HepG2 (cell line): ENCODE measurements around the gene ATP13A2. TPM values are rescaled to one million over a fixed set of nuclear protein-coding genes. Genes with fewer than 3 reads are reported as not detected.

Experiments
- ATAC-seq: fragments of 200-7000 bp; cut with Tn5 transposase; 3 replicates; pipeline ENCODE4 v1.9.1; 2020; ENCODE audit warnings: mild to moderate bottlenecking, moderate library complexity
- BruUV-seq: library from RNA; stranded (reverse); fragments of 400-500 nt; replicated peaks from 2 replicates; lab custom pipeline; 2021; lab: Mats Ljungman, UMichigan
- CTCF ChIA-PET: fragments of 300-600 bp; formaldehyde crosslinking; extraction: SDS; loops from one replicate; lab custom pipeline; 2021; ENCODE audit warnings: low total read pairs, inconsistent platforms, low intra/inter-chr PET ratio; lab: Yijun Ruan, JAX
- POLR2A ChIA-PET: fragments of 350-600 bp; sonication (Branson Sonifier 250); formaldehyde crosslinking; loops from one replicate; lab custom pipeline; 2020; ENCODE audit warnings: antibody characterized with exemption, inconsistent platforms; lab: Yijun Ruan, JAX
- DNase-seq: peaks from one replicate; pipeline ENCODE4 v3.0.0-alpha.2; 2015; ENCODE audit warnings: low spot score
- FAIRE-seq: peaks from 3 replicates; lab custom pipeline; 2011; peaks lifted over from hg19 to GRCh38; lab: Jason Lieb, UNC
- H2AFZ ChIP-seq: one replicate; pipeline ENCODE4 v1.6.1; 2011; ENCODE audit warnings: low read length, inconsistent platforms
- H3K27ac ChIP-seq: fragments of 300-600 bp; 3 replicates; pipeline ENCODE4 v1.8.0; 2011; ENCODE audit warnings: mixed run types, mild to moderate bottlenecking, mixed read lengths, low read length, inconsistent platforms; ENCODE audit not compliant: insufficient read depth; ENCODE audit errors: extremely low read length
- H3K27me3 ChIP-seq, 2 experiments: fragments of 200-600 bp in 1 of 2; 2 replicates in 1 of 2; 3 replicates in 1 of 2; pipeline versions ENCODE4 v1.6.0 to v1.8.0; 2011; ENCODE audit warnings: low read length in 2 of 2, mild to moderate bottlenecking in 2 of 2, moderate library complexity in 2 of 2, inconsistent platforms in 1 of 2; ENCODE audit not compliant: insufficient read depth in 2 of 2, control insufficient read depth in 1 of 2
- H3K36me3 ChIP-seq, 2 experiments: fragments of 200-600 bp in 1 of 2; replicated peaks in 1 of 2; 2 replicates in 1 of 2; 3 replicates in 1 of 2; pipeline versions ENCODE4 v1.5.1 to v1.8.0; 2011; ENCODE audit warnings: low read length in 2 of 2, inconsistent platforms in 1 of 2; ENCODE audit not compliant: insufficient read depth in 2 of 2, control insufficient read depth in 1 of 2
- H3K4me1 ChIP-seq: 2 replicates; pipeline ENCODE4 v1.5.1; 2012; ENCODE audit warnings: low read length, inconsistent platforms; ENCODE audit not compliant: insufficient read depth
- H3K4me2 ChIP-seq: 2 replicates; pipeline ENCODE4 v1.6.0; 2011; ENCODE audit warnings: low read depth, low read length, inconsistent platforms
- H3K4me3 ChIP-seq, 3 experiments: fragments of 200-600 bp in 1 of 3; sonication (generic), shearing (Covaris generic) in 1 of 3; replicated peaks in 1 of 3; 2 replicates each; pipeline ENCODE4 v1.5.1; 2011 to 2016; ENCODE audit warnings: low read length in 3 of 3, inconsistent platforms in 2 of 3, low read depth in 2 of 3, mild to moderate bottlenecking in 2 of 3, control low read depth in 1 of 3, mixed read lengths in 1 of 3; ENCODE audit not compliant: insufficient read depth in 1 of 3
- H3K79me2 ChIP-seq: one replicate; pipeline ENCODE4 v1.6.1; 2011; ENCODE audit warnings: low read length, inconsistent platforms; ENCODE audit not compliant: insufficient read depth
- H3K9ac ChIP-seq: 2 replicates; pipeline ENCODE4 v1.6.0; 2011; ENCODE audit warnings: mild to moderate bottlenecking, low read depth, low read length, inconsistent platforms; ENCODE audit not compliant: insufficient read depth
- H3K9me3 ChIP-seq: 2 replicates; pipeline ENCODE4 v1.5.1; 2012; ENCODE audit warnings: mild to moderate bottlenecking, low read length
- H4K20me1 ChIP-seq: 2 replicates; pipeline ENCODE4 v1.6.0; 2011; ENCODE audit warnings: inconsistent platforms, mild to moderate bottlenecking, low read length, moderate library complexity; ENCODE audit not compliant: insufficient read depth
- NR1H2 ChIP-seq: sonication (generic); formaldehyde crosslinking; IDR thresholded peaks from 2 replicates; pipeline ENCODE4 v1.8.1; 2022; ENCODE audit warnings: low read depth, missing genetic modification reagents, borderline replicate concordance
- THAP11 ChIP-seq: IDR thresholded peaks from 2 replicates; pipeline ENCODE4 v1.6.1; 2016; ENCODE audit warnings: missing biosample characterization, missing genetic modification reagents
- ZNF629 ChIP-seq: sonication (generic); formaldehyde crosslinking; conservative IDR thresholded peaks from 2 replicates; pipeline ENCODE4 v1.5.0; 2020; ENCODE audit warnings: missing genetic modification reagents
- ZNF747 ChIP-seq: sonication (generic); formaldehyde crosslinking; IDR thresholded peaks from 2 replicates; pipeline ENCODE4 v1.8.1; 2023; ENCODE audit warnings: missing genetic modification reagents, mild to moderate bottlenecking, borderline replicate concordance
- ZSCAN31 ChIP-seq: sonication (generic); formaldehyde crosslinking; IDR thresholded peaks from 2 replicates; pipeline ENCODE4 v1.5.0; 2020; ENCODE audit warnings: low read depth, mild to moderate bottlenecking, missing genetic modification reagents
- WGBS: methylation state at CpG from one replicate; pipeline ENCODE4 v1.1.6; 2017; ENCODE audit warnings: low lambda C conversion rate; 5-methylcytosine and 5-hydroxymethylcytosine counted together
- in situ Hi-C: cut with HindIII; loops from 2 replicates; pipeline ENCODE4 v1.10.0; 2017; ENCODE audit warnings: low pct_unique_long_range_greater_than_20kb; ENCODE audit not compliant: extremely low pct_ligation_motif_present
- intact Hi-C: fragments of 100-400 bp; cut with micrococcal nuclease; formaldehyde crosslinking; loops from one replicate; pipeline ENCODE4 v1.10.0; 2022; ENCODE audit not compliant: unreplicated experiment
- polyA plus RNA-seq, 8 experiments: library from polyadenylated mRNA; depleted of rRNA in 3 of 8; stranded (reverse) in 7 of 8; unstranded in 1 of 8; fragments of >200 nt; fragmentation: Illumina TruSeq in 4 of 8; extraction: Trizol in 4 of 8; gene quantifications; 2 replicates each; pipeline versions ENCODE4 v1.2.1 to v1.2.3, GENCODE V29; 2011 to 2016; ENCODE audit warnings: low read depth in 4 of 8, missing spikeins in 1 of 8, mixed read lengths in 1 of 8; ENCODE audit not compliant: insufficient read depth in 1 of 8
- total RNA-seq, 5 experiments: library from RNA; depleted of rRNA; stranded (reverse); fragments of >200 nt; fragmentation: Illumina TruSeq; extraction: Trizol; gene quantifications; 2 replicates each; pipeline ENCODE4 v1.2.3, GENCODE V29; 2016; ENCODE audit warnings: low read depth in 1 of 5
- TF ChIP-seq, protein P1 (sequence below): sonication (generic); formaldehyde crosslinking; IDR thresholded peaks from 2 replicates; pipeline ENCODE4 v1.4.0; 2020; ENCODE audit warnings: mild to moderate bottlenecking, missing genetic modification reagents

The ATP13A2 gene
- total and polyA plus RNA-seq, 2 of the 13 experiments (the other 11 are each of a cell fraction or from before 2014, with no cell fraction given): 13.2 to 16.2 TPM

GRCh38 chr1:17014671-17015567 is 3.2 kb upstream of the ATP13A2 start:
- DNase-seq (no peak), ATAC-seq (no peak), FAIRE-seq (no peak)
- H3K36me3 ChIP-seq: peaks cover under 1 to 2% of the 10 kb centered on the region in 2 experiments; a peak in 3 of 5 replicates
- POLR2A ChIA-PET: no interaction called here
- H3K9me3 ChIP-seq: no peaks in the 10 kb centered on the region
- no peak overlapping the region for H3K4me3 ChIP-seq
- H3K27me3 ChIP-seq: no peaks in the 10 kb centered on the region
- CTCF ChIA-PET: no interaction called here
- peaks cover 40% of the 10 kb centered on the region for H3K4me1 ChIP-seq
- H3K79me2 ChIP-seq: no peaks in the 10 kb centered on the region
- intact Hi-C loops (no loop called here), in situ Hi-C loops (no loop called here)
- no peak overlapping the region for H3K9ac ChIP-seq
- WGBS: 61% methylated on average over 10 of the region's 10 CpGs
- peak; percentile 73 for TF ChIP-seq ZNF629 (CRISPR knock-in tag)
- no peak for TF ChIP-seq ZNF747
- TF ChIP-seq ZSCAN31 (CRISPR knock-in tag): no peak
- no peak for TF ChIP-seq NR1H2 (CRISPR knock-in tag)
- no TSS peak for BruUV-seq
- no peaks in the 10 kb centered on the region for H4K20me1 ChIP-seq
- no peak overlapping the region for H3K27ac ChIP-seq
- H2AFZ ChIP-seq: no peak overlapping the region
- no peak overlapping the region for H3K4me2 ChIP-seq

DNA sequence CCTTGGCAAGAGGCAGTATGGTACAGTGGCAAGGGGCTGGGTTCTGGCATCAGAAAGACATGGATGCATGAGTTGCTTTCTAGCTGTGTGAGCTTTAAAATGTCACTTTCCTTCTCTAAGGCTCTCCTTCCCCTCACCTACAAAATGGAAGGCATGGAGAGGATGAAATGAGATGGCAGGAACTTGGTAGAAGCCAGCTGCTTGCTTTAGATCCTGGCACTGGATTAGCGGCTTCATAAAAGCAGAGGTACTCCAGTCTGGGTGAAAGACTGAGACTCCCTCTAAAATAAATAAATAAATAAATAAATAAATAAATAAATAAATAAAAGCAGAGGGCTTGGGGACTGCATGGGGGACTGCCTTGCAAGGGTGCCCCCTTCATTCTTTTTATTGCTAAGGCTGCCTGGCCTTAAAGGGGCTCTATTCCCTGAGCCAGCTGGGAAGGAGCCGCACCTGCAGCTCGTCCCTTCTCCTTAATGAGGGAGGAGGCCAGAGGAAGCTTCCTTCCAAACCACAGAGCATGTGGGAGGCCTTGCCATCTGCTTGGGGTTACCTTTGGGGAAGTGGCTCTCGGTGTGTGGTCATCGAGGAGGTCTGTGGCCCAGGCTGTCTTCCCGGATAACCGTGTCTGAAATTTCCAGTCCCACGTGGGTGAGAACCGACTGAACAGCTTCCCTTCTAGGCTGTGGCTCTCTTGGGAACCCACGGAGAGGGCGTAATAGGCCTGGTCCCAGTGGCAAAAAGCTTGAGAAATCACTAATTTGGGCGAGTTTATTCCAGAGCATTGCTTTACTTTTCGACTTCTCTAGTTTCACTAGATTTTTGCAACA is 2.0 kb upstream of the ATP13A2 start:
- 58% methylated on average over 12 of the region's 13 CpGs for WGBS
- no peak overlapping the region for H3K9ac ChIP-seq
- peaks cover 46% of the 10 kb centered on the region for H3K4me1 ChIP-seq
- TF ChIP-seq, protein P1, sequence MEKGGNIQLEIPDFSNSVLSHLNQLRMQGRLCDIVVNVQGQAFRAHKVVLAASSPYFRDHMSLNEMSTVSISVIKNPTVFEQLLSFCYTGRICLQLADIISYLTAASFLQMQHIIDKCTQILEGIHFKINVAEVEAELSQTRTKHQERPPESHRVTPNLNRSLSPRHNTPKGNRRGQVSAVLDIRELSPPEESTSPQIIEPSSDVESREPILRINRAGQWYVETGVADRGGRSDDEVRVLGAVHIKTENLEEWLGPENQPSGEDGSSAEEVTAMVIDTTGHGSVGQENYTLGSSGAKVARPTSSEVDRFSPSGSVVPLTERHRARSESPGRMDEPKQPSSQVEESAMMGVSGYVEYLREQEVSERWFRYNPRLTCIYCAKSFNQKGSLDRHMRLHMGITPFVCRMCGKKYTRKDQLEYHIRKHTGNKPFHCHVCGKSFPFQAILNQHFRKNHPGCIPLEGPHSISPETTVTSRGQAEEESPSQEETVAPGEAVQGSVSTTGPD: no peak
- 0 out of 2 replicates have a peak, but pooled peaks have one; percentile 7 for TF ChIP-seq THAP11
- no peak overlapping the region for H2AFZ ChIP-seq
- intact Hi-C loops (no loop called here), in situ Hi-C loops (no loop called here)
- POLR2A ChIA-PET: no interaction called here
- CTCF ChIA-PET: no interaction called here
- H3K27me3 ChIP-seq: no peaks in the 10 kb centered on the region
- FAIRE-seq: no peak
- H3K36me3 ChIP-seq: peaks cover 0 to 1% of the 10 kb centered on the region in 2 experiments; a peak in 1 of 5 replicates
- no peaks in the 10 kb centered on the region for H3K9me3 ChIP-seq
- no peak for ATAC-seq
- H3K27ac ChIP-seq: no peak overlapping the region
- peak overlapping the region; percentile 99 for H3K4me2 ChIP-seq
- BruUV-seq: no TSS peak
- H3K4me3 ChIP-seq: no peak overlapping the region
- DNase-seq: no peak
- H3K79me2 ChIP-seq: no peaks in the 10 kb centered on the region
- no peaks in the 10 kb centered on the region for H4K20me1 ChIP-seq
